Transverse colon (tissue), 4 donors: ENCODE measurements around the gene CHKA.

Source experiments
- CTCF ChIP-seq, 5 experiments: fragments of 200-600 bp in 3 of 5; fragments of 450-650 bp in 2 of 5; sonication (generic) in 3 of 5; IDR thresholded peaks; 1 replicate in 2 of 5; 2 replicates in 3 of 5; pipeline ENCODE4 v1.5.1; 2016 to 2017; ENCODE audit warnings: antibody characterized with exemption in 5 of 5, inconsistent platforms in 3 of 5, mild to moderate bottlenecking in 2 of 5, moderate library complexity in 1 of 5
- EP300 ChIP-seq: sonication (generic); formaldehyde crosslinking; IDR thresholded peaks from one replicate; pipeline ENCODE4 v1.6.1; 2017; ENCODE audit warnings: antibody characterized with exemption, low read depth
- POLR2A ChIP-seq: fragments of 450-650 bp; IDR thresholded peaks from one replicate; pipeline ENCODE4 v1.6.1; 2016; ENCODE audit warnings: antibody characterized with exemption, mild to moderate bottlenecking, moderate library complexity
- POLR2AphosphoS5 ChIP-seq, 3 donors: sonication (generic); formaldehyde crosslinking; IDR thresholded peaks; one replicate each; pipeline ENCODE4 v1.6.1; 2016; ENCODE audit warnings: antibody characterized with exemption in 3 of 3

DNA sequence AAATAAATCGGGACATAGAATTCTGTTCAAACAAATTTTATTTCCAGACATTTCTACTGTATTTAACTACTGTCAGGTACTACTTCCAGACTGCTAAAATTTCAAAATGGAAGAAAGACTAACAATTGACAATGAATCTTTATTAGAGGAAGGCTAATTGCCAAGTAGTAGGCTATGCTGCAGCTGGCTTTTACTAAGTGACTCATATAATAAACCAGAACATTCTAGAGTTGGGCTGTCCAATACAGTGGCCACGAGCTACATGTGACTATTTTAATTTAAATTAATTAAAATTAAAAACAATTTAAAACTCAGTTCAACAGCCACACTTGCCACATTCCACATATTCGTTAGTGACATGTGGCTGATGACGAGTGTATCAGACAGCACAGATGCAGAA is 27.6 kb downstream of the CHKA start:
- no peak for TF ChIP-seq EP300
- TF ChIP-seq POLR2A, result no peak
- TF ChIP-seq CTCF (IDR thresholded peaks at IDR 0.05), result no peak
- no peak for TF ChIP-seq POLR2AphosphoS5 (IDR thresholded peaks at IDR 0.05)
